ENCODE data around the gene PABPC1L.

PABPC1L gene

GRCh38 chr20:44943828-44944227, 34.0 kb downstream of the PABPC1L start:
- H3K4me3 ChIP-seq (ENCODE audit: low read length) = no peak overlapping the region
- no peak for TF ChIP-seq ZNF274 (IDR thresholded peaks at IDR 0.05; ENCODE audit: low read depth, low read length)

GRCh38 chr20:44945261-44945660, 35.4 kb downstream of the PABPC1L start:
- no peak overlapping the region for H3K4me3 ChIP-seq (ENCODE audit: low read length)
- no peak for TF ChIP-seq ZNF274 (IDR thresholded peaks at IDR 0.05; ENCODE audit: low read depth, low read length)

DNA sequence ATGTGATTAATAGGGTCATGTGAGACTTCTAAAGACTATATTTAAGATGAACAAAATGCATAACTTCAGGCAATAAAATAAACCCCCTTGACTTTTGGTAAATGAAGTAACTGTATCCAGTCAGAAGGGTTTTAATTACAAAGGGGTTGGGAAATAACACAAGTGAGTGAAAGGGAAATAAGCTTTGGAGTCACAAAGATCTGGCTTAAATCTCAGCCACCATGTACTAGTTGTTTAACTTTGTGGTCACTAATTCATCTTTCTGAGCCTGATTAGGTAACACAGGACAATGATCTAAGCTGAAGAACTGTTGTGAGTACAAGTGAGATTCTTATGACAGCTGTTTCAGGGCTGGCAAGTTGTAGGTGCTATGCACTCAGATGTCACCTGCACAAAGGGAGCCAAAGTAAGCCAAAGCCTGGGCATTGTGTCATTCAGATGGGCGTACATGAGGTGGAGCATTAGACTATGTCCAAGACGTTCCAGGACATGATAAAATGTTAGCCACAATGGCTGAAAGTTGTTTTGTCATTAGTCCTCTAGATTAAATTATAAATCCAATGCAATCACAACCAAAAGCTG, 36.5 kb downstream of the PABPC1L start:
- no peak for TF ChIP-seq ZNF274 (IDR thresholded peaks at IDR 0.05; ENCODE audit: low read depth, low read length)
- H3K4me3 ChIP-seq (ENCODE audit: low read length) = no peak overlapping the region

DNA sequence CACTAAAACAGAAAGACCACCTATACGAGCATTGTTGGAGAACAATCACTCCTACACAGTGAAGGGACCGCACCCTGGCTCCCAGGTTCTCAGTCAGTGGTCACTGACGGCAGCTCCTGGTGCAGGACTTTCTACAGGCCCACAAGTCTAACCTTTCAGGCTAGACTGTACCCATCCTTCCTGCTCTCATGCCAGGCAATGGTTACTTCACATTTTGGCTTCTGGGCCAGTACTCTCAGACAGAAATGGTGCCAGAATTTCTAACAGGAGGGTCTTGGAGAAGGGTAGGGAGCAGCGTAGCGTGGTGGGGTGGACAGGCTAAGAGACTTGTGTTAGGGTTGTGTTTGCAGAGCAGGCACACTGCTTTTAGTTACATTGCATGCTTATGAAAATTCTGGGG, 38.2 kb downstream of the PABPC1L start:
- no peak overlapping the region for H3K4me3 ChIP-seq (ENCODE audit: low read length)
- no peak for TF ChIP-seq ZNF274 (IDR thresholded peaks at IDR 0.05; ENCODE audit: low read depth, low read length)

GRCh38 chr20:44948513-44948912, 38.7 kb downstream of the PABPC1L start:
- no peak overlapping the region for H3K4me3 ChIP-seq (ENCODE audit: low read length)
- no peak for TF ChIP-seq ZNF274 (IDR thresholded peaks at IDR 0.05; ENCODE audit: low read depth, low read length)

DNA sequence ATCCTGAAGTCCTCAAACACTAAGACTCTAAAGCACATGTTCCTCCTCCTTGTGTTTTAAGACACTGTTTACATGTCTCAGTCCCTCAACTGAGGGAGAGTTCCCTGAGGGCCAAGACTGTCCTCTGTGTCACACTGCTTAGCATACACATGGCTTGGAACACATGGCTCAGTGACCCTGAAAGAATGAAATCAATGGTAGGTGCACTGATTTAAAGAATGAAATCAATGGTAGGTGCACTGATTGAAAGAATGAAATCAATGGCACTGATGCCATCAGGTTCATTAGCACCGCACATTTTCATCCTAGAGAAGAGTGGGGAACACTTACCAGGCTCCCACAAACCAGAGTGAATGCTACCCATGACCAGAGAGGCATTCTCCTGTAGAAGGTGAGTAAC, 40.5 kb downstream of the PABPC1L start:
- TF ChIP-seq ZNF274 (IDR thresholded peaks at IDR 0.05; ENCODE audit: low read depth, low read length) = no peak
- no peak overlapping the region for H3K4me3 ChIP-seq (ENCODE audit: low read length)

GRCh38 chr20:44952731-44953130, 42.9 kb downstream of the PABPC1L start:
- no peak overlapping the region for H3K4me3 ChIP-seq (ENCODE audit: low read length)
- no peak for TF ChIP-seq ZNF274 (IDR thresholded peaks at IDR 0.05; ENCODE audit: low read depth, low read length)

DNA sequence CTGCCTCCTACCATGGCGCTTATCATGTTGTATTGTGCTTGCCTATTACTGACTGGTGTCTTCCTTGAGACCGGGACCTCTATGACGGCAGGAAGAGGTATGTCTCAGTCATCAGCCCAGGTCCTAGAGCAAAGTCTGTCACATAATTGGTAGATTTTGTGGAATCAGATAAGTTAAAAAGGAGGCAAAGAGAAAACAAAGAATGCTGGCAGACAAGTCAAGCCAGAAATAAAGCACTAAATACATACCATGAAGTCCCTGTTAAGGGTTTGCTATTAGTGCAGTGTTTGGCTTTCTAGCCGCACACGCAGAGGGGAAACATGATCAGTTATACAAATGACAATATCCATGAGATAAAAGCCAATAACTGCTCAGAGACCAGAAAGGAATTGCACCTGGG, 44.4 kb downstream of the PABPC1L start:
- TF ChIP-seq ZNF274 (IDR thresholded peaks at IDR 0.05; ENCODE audit: low read depth, low read length) = no peak
- H3K4me3 ChIP-seq (ENCODE audit: low read length) = no peak overlapping the region

- no peak for TF ChIP-seq ZNF274 (IDR thresholded peaks at IDR 0.05; ENCODE audit: low read depth, low read length)
Measured at GRCh38 chr20:44955270-44955669, 45.4 kb downstream of the PABPC1L start.

GRCh38 chr20:44956410-44956809, 46.5 kb downstream of the PABPC1L start:
- H3K4me3 ChIP-seq (ENCODE audit: low read length) = no peak overlapping the region
- TF ChIP-seq ZNF274 (IDR thresholded peaks at IDR 0.05; ENCODE audit: low read depth, low read length) = no peak

More at GRCh38 chr20:44955270-44955669, 45.4 kb downstream of the PABPC1L start:
- no peak overlapping the region for H3K4me3 ChIP-seq (ENCODE audit: low read length)

DNA sequence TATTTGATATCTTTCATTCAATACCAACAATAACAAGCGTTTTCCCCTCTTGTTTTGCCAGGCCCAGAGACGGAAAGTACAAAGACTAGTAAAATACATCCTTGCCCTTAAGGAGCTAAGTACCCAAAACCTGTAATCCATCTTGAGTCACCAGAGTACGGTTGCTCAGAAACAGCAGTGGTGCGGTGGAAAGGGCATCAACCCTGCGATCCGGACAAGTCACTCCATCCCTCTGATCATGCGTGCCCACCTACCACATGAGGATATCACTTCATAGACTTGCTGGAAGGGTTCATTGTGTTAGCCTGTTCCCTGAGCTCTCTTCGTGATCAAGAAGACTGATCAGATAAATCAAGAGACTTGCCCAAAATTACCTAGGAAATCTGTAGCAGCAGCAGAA, 48.4 kb downstream of the PABPC1L start:
- H3K4me3 ChIP-seq (ENCODE audit: low read length) = no peak overlapping the region
- no peak for TF ChIP-seq ZNF274 (IDR thresholded peaks at IDR 0.05; ENCODE audit: low read depth, low read length)

DNA sequence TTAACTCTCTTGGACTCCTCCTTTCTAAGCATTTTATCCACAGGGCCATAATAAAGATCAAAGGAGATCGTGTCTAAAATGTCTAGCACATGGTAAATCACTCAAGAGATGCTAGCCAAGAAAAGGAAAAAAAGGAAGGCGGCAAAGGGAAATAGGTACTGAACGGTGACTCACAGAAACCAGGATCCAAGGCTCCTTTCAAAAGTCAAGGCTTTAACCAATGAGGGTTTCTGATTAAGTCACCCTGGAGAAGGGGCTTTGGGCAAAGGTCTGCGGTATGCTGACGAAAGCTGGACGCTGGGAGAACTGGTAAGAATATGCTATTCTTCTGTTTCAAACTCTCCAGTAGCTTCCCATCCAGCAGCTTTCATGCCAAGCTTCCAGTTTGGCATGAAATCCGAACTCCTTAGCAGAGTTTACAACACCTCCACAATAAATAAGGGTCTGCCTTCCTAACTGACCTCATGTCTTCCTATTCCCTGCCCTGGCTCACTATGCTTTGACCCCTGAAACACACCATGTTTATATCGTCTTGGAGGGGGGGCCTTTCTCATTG, 49.3 kb downstream of the PABPC1L start:
- H3K4me3 ChIP-seq (ENCODE audit: low read length) = peak overlapping the region; percentile 97
- TF ChIP-seq ZNF274 (IDR thresholded peaks at IDR 0.05; ENCODE audit: low read depth, low read length) = no peak

DNA sequence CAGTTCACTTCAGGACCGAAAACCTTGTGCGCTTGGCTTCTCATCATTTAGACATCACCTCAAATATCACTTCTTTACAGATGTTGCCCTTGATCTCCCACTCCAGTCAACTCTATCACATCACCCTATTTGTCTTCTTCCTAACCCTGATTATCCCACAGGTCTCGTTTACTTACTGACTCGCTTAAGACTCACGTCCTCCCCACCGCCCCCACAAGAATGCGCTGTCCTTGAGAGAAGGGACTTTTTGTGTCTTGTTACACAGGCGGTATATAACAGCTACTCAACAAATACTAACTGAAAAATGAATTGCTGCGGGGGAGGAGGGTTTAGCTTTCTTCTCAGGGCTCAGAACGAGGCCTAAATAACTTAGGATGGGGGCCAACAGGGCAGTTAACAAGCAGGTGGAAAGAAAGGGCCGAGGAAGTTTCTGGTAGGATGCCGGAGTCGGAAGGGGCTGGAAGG, 49.8 kb downstream of the PABPC1L start:
- TF ChIP-seq ZNF274 (IDR thresholded peaks at IDR 0.05; ENCODE audit: low read depth, low read length) = no peak

GRCh38 chr20:44960103-44960852, 50.4 kb downstream of the PABPC1L start, which contains the start of gene TOMM34:
Gene TOMM34, minus strand, starts transcription at chr20:44960397. Its CDS starts 64 bp downstream, at chr20:44960333.
- TF ChIP-seq ZNF274 (IDR thresholded peaks at IDR 0.05; ENCODE audit: low read depth, low read length) = no peak
- H3K4me3 ChIP-seq (ENCODE audit: low read length) = peak within 1 kb of the TSS; percentile 97

More for the DNA sequence above, 49.8 kb downstream of the PABPC1L start:
- H3K4me3 ChIP-seq (ENCODE audit: low read length) = peak overlapping the region; percentile 97
